Body of pancreas (tissue), 4 donors: ENCODE results near the gene CFAP69. TPM values are rescaled to one million over a fixed set of nuclear protein-coding genes. Genes with fewer than 3 reads are reported as not detected.
A peak's percentile ranks its signal among the peaks of the same experiment; 100 is the strongest.

Source experiments
- ATAC-seq: fragments of 150-250 bp; one replicate; pipeline ENCODE4 v1.9.1; 2016
- DNase-seq, 4 donors: peaks; one replicate each; pipeline ENCODE4 v3.0.0-alpha.2; 2019
- H3K27ac ChIP-seq, 4 donors: fragments of 200-600 bp; sonication (generic); 1 replicate in 3 of 4; 2 replicates in 1 of 4; pipeline versions ENCODE4 v1.5.1 to v1.6.1; 2016 to 2019; ENCODE audit warnings: mild to moderate bottlenecking in 1 of 4, mixed read lengths in 1 of 4, moderate library complexity in 1 of 4
- H3K27me3 ChIP-seq, 2 donors: fragments of 200-600 bp; sonication (generic); one replicate each; pipeline ENCODE4 v1.6.0; 2016; ENCODE audit warnings: mild to moderate bottlenecking in 1 of 2
- H3K36me3 ChIP-seq, 2 donors: fragments of 200-600 bp; sonication (generic); replicated peaks in 1 of 2; 2 replicates each; pipeline ENCODE4 v1.5.1; 2016; ENCODE audit warnings: low read depth in 2 of 2; ENCODE audit not compliant: insufficient read depth in 1 of 2
- H3K4me1 ChIP-seq: fragments of 200-600 bp; sonication (generic); one replicate; pipeline ENCODE4 v1.6.0; 2016
- H3K4me3 ChIP-seq, 2 donors: fragments of 200-600 bp; sonication (generic); 1 replicate in 1 of 2; 2 replicates in 1 of 2; pipeline ENCODE4 v1.5.1; 2016 to 2019
- H3K9me3 ChIP-seq, 3 donors: fragments of 200-600 bp; sonication (generic); 1 replicate in 2 of 3; 2 replicates in 1 of 3; pipeline ENCODE4 v1.5.1; 2016
- CTCF ChIP-seq, 7 experiments: fragments of 450-650 bp in 4 of 7; fragments of 200-600 bp in 3 of 7; sonication (generic) in 3 of 7; IDR thresholded peaks; one replicate each; pipeline ENCODE4 v1.5.1; 2016 to 2019; ENCODE audit warnings: antibody characterized with exemption in 7 of 7
- POLR2A ChIP-seq, 3 donors: fragments of 450-650 bp; IDR thresholded peaks; one replicate each; pipeline ENCODE4 v1.6.1; 2016; ENCODE audit warnings: antibody characterized with exemption in 3 of 3, mild to moderate bottlenecking in 2 of 3
- WGBS, 2 donors: methylation state at CpG; one replicate each; pipeline ENCODE4 v1.1.5; 2017; 5-methylcytosine and 5-hydroxymethylcytosine counted together
- intact Hi-C: fragments of 100-400 bp; cut with DNase I; formaldehyde crosslinking; loops from one replicate; pipeline ENCODE4 v1.15.1; 2023
- total RNA-seq, 2 donors: library from RNA; depleted of rRNA; stranded (reverse); fragments of >200 nt; gene quantifications; one replicate each; pipeline ENCODE4 v1.1.0, GENCODE V29; 2016

The CFAP69 gene
- total RNA-seq, 2 donors from 2014 or later = 16.6 to 26.4 TPM

- H3K4me3 ChIP-seq = no peak overlapping the region
- WGBS, 2 donors = 55 to 73% methylated on average over 3 of the region's 3 CpGs
- H3K9me3 ChIP-seq = no peaks in the 10 kb centered on the region
- no peaks in the 10 kb centered on the region for H3K4me1 ChIP-seq
- H3K27ac ChIP-seq = no peak overlapping the region
- ATAC-seq (no peak), DNase-seq (no peak)
- intact Hi-C loops = no loop called here
- no peaks in the 10 kb centered on the region for H3K36me3 ChIP-seq
- no peak for TF ChIP-seq CTCF (IDR thresholded peaks at IDR 0.05)
- no peak for TF ChIP-seq POLR2A (IDR thresholded peaks at IDR 0.05)
- no peaks in the 10 kb centered on the region for H3K27me3 ChIP-seq
These were observed 20.8 kb upstream of the CFAP69 start for GRCh38 chr7:90224195-90224594.

- no peaks in the 10 kb centered on the region for H3K27me3 ChIP-seq
- no peak overlapping the region for H3K4me3 ChIP-seq
- WGBS, 2 donors = 93 to 96% methylated on average over 3 of the region's 3 CpGs
- DNase-seq = no peak
- H3K9me3 ChIP-seq = no peaks in the 10 kb centered on the region
- no peak for TF ChIP-seq CTCF (IDR thresholded peaks at IDR 0.05)
- no peak for TF ChIP-seq POLR2A (IDR thresholded peaks at IDR 0.05)
- intact Hi-C loops = no loop called here
- no peak overlapping the region for H3K27ac ChIP-seq
- no peak for ATAC-seq
- H3K36me3 ChIP-seq = no peaks in the 10 kb centered on the region
- H3K4me1 ChIP-seq = peaks cover 8% of the 10 kb centered on the region
These were observed 19.8 kb upstream of the CFAP69 start for GRCh38 chr7:90225181-90225580.

GRCh38 chr7:90225601-90226000 lies 19.4 kb upstream of the CFAP69 start:
- 37 to 41% methylated on average over 1 of the region's 1 CpG for WGBS, 2 donors
- Histone ChIP-seq H3K36me3 (no peaks in the 10 kb centered on the region), H3K9me3 (no peaks in the 10 kb centered on the region), H3K4me3 (no peak overlapping the region), H3K4me1 (peaks cover 8% of the 10 kb centered on the region), H3K27ac (no peak overlapping the region), H3K27me3 (no peaks in the 10 kb centered on the region)
- no peak for TF ChIP-seq CTCF (IDR thresholded peaks at IDR 0.05)
- TF ChIP-seq POLR2A (IDR thresholded peaks at IDR 0.05) = no peak
- intact Hi-C loops = no loop called here
- ATAC-seq (no peak), DNase-seq (no peak)

GRCh38 chr7:90227259-90227658 lies 17.7 kb upstream of the CFAP69 start:
- no peaks in the 10 kb centered on the region for H3K9me3 ChIP-seq
- H3K27ac ChIP-seq = no peak overlapping the region
- 63 to 77% methylated on average over 5 of the region's 5 CpGs for WGBS, 2 donors
- H3K27me3 ChIP-seq = no peaks in the 10 kb centered on the region
- TF ChIP-seq CTCF (IDR thresholded peaks at IDR 0.05) (no peak), POLR2A (IDR thresholded peaks at IDR 0.05) (no peak)
- intact Hi-C loops = no loop called here
- H3K36me3 ChIP-seq = no peaks in the 10 kb centered on the region
- ATAC-seq (no peak), DNase-seq (no peak)
- no peak overlapping the region for H3K4me3 ChIP-seq
- H3K4me1 ChIP-seq = peaks cover 8% of the 10 kb centered on the region

- Histone ChIP-seq H3K4me1 (peaks cover 8% of the 10 kb centered on the region), H3K4me3 (no peak overlapping the region), H3K27ac (no peak overlapping the region), H3K27me3 (no peaks in the 10 kb centered on the region), H3K9me3 (no peaks in the 10 kb centered on the region), H3K36me3 (no peaks in the 10 kb centered on the region)
- ATAC-seq (peak; percentile 40), DNase-seq (no peak)
- TF ChIP-seq POLR2A (IDR thresholded peaks at IDR 0.05) (no peak), CTCF (IDR thresholded peaks at IDR 0.05) (no peak)
- intact Hi-C loops = no loop called here
- WGBS, 2 donors = 34 to 49% methylated on average over 2 of the region's 2 CpGs
These were observed 15.3 kb upstream of the CFAP69 start for GRCh38 chr7:90229682-90230081.
